BE2C (cell line): Measurements from ENCODE around the gene NAP1L4.
A peak's percentile ranks its signal among the peaks of the same experiment; 100 is the strongest.

ENCODE experiments used
- DNase-seq: peaks from one replicate; pipeline ENCODE4 v3.0.0-alpha.2; 2020
- H3K27me3 ChIP-seq: fragments of 250-450 bp; sonication (Bioruptor Pico); 2 replicates; pipeline ENCODE4 v1.5.1; 2020; ENCODE audit warnings: mild to moderate bottlenecking
- H3K36me3 ChIP-seq: fragments of 250-450 bp; sonication (Bioruptor Pico); 2 replicates; pipeline ENCODE4 v1.5.1; 2020; ENCODE audit warnings: mild to moderate bottlenecking
- H3K4me1 ChIP-seq: fragments of 250-450 bp; sonication (Bioruptor Pico); 2 replicates; pipeline ENCODE4 v1.5.1; 2020
- H3K4me3 ChIP-seq: 2 replicates; pipeline ENCODE4 v1.5.1; 2011; ENCODE audit warnings: low read depth, low read length
- H3K9me3 ChIP-seq: fragments of 250-450 bp; sonication (Bioruptor Pico); 2 replicates; pipeline ENCODE4 v1.5.1; 2020
- CTCF ChIP-seq: IDR thresholded peaks from 2 replicates; pipeline ENCODE4 v1.5.1; 2012; ENCODE audit warnings: mild to moderate bottlenecking, low read depth, low read length

The NAP1L4 gene

GRCh38 chr11:2929950-2930703 lies 62.0 kb downstream of the NAP1L4 start:
- peaks cover 30% of the 10 kb centered on the region for H3K27me3 ChIP-seq
- DNase-seq: no peak
- H3K4me1 ChIP-seq: no peaks in the 10 kb centered on the region
- no peaks in the 10 kb centered on the region for H3K36me3 ChIP-seq
- H3K9me3 ChIP-seq: no peaks in the 10 kb centered on the region
- no peak overlapping the region for H3K4me3 ChIP-seq
- peak; percentile 28 for TF ChIP-seq CTCF

- Histone ChIP-seq H3K4me1 (no peaks in the 10 kb centered on the region), H3K9me3 (no peaks in the 10 kb centered on the region), H3K27me3 (peaks cover 30% of the 10 kb centered on the region), H3K4me3 (no peak overlapping the region), H3K36me3 (no peaks in the 10 kb centered on the region)
- no peak for DNase-seq
- no peak for TF ChIP-seq CTCF
Measured at GRCh38 chr11:2929531-2929949, 62.6 kb downstream of the NAP1L4 start.

- Histone ChIP-seq H3K36me3 (no peaks in the 10 kb centered on the region), H3K4me1 (peaks cover 2% of the 10 kb centered on the region; the same call in 1 of the 2 replicates), H3K27me3 (peaks cover 30% of the 10 kb centered on the region), H3K4me3 (no peak within 1 kb of the TSS), H3K9me3 (no peaks in the 10 kb centered on the region)
- no peak for DNase-seq
- TF ChIP-seq CTCF: no peak
Measured at GRCh38 chr11:2928605-2929530, 63.3 kb downstream of the NAP1L4 start, which contains the start of gene PHLDA2. Gene PHLDA2 (minus strand): TSS chr11:2929420. CDS start chr11:2929364, 56 bp downstream.

- no peaks in the 10 kb centered on the region for H3K36me3 ChIP-seq
- H3K9me3 ChIP-seq: no peaks in the 10 kb centered on the region
- peaks cover 30% of the 10 kb centered on the region for H3K27me3 ChIP-seq
- no peak for TF ChIP-seq CTCF
- peaks cover 2% of the 10 kb centered on the region; the same call in 1 of the 2 replicates for H3K4me1 ChIP-seq
- H3K4me3 ChIP-seq: no peak overlapping the region
- DNase-seq: no peak
Measured at GRCh38 chr11:2927851-2928604, 64.1 kb downstream of the NAP1L4 start.

GRCh38 chr11:2927121-2927800 lies 64.9 kb downstream of the NAP1L4 start:
- no peak for DNase-seq
- no peak for TF ChIP-seq CTCF
- H3K4me3 ChIP-seq: no peak overlapping the region
- H3K9me3 ChIP-seq: no peaks in the 10 kb centered on the region
- peaks cover 2% of the 10 kb centered on the region; the same call in 1 of the 2 replicates for H3K4me1 ChIP-seq
- H3K27me3 ChIP-seq: peaks cover 30% of the 10 kb centered on the region
- no peaks in the 10 kb centered on the region for H3K36me3 ChIP-seq
